ENCODE results near the gene HP.

DNA sequence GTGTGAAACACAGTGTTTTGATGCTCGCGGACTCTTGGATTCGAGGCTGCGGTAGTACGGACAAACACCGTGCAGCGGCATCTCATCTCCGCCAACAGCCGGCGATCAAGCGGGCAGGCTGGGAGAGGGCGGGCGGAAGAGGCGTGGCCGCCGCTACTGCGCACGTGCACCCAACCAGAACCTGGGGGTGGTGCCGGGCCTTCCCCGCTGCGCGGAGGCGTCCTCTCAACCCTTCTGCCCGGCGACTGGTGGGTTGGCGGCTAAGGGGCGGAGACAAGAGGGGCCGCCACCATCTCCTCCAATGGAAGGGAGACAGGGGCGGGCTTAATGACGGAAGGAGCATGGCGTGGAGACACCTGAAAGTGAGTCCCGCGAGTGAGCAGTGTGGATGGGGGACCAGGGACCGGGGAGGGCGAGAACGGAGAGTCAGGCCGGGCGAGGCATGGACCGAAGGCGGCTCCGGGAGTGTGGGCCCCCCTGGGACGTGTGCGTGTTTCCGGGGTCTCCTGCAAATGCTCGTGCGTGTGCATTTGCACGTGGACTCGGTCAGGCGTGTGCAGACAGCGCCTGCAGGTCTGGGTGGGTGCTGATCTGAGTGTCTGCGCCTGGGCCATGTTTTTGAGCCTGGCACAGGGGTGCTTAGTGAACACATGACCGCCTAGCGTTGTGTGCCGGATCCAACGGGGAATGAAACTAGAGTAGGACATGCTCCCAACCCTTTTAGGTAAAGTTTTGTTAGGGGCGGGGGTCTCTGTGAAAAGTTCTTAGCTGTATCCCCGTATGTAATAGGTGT is 45.7 kb upstream of the HP start, which contains the start of gene DHODH:
- TF ChIP-seq, protein P1, sequence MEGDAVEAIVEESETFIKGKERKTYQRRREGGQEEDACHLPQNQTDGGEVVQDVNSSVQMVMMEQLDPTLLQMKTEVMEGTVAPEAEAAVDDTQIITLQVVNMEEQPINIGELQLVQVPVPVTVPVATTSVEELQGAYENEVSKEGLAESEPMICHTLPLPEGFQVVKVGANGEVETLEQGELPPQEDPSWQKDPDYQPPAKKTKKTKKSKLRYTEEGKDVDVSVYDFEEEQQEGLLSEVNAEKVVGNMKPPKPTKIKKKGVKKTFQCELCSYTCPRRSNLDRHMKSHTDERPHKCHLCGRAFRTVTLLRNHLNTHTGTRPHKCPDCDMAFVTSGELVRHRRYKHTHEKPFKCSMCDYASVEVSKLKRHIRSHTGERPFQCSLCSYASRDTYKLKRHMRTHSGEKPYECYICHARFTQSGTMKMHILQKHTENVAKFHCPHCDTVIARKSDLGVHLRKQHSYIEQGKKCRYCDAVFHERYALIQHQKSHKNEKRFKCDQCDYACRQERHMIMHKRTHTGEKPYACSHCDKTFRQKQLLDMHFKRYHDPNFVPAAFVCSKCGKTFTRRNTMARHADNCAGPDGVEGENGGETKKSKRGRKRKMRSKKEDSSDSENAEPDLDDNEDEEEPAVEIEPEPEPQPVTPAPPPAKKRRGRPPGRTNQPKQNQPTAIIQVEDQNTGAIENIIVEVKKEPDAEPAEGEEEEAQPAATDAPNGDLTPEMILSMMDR (conservative IDR thresholded peaks at IDR 0.05; ENCODE audit: low read length), result no peak
- TF ChIP-seq EZH2phosphoT487 (IDR thresholded peaks at IDR 0.05; ENCODE audit: borderline replicate concordance), result no peak

Measured in Loucy (cell line).